ENCODE measurements around the gene KIFC1. TPM values are rescaled to one million over a fixed set of nuclear protein-coding genes. Genes with fewer than 3 reads are reported as not detected.

KIFC1 gene
- total and polyA plus RNA-seq, 9 of the 15 experiments (the other 6 are each of a cell fraction or from before 2014, with no cell fraction given): 1.3 to 95.2 (median 76.9) TPM

DNA sequence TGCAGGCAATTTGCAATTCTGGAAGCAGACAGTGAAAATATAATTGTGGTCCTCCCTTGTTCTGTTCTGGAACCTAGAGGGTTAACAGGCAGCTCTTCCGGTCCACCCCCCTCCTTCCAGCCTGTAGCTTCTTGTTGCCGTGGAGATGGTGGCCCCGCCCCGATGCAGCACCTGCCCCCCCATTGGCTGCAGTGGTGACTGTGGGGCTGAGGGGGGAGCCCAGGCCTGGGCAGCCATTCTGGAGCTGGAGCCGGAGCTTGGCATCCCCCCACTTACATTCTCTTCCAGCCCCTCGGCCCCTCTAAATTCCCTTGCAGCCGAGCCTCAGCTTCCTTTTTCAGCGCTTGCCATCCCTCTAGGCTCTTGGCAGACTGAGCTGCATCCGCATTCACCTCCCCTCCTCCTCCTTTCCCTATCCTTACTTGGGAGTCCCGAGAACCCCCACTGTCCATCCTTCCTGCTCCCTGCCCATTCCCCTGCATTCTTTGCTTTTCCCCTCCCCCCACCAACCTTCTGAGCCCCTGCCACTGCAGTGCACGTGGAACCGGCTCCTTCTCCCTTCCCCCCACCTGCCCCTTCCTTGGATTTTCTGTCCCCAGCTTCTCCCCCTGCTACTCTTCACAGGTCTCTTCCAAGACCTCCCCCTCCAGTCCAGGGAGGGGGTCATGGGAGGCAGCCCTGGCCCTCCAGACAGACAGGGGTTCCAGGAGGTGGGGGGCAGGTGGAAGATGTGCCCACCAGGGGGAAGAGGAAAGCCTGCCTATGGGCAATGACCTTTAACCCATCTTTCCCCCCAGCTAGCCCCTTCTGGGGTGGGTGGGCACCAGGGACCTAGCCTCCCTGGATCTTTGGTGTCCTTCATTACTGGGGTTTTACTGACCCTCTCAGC is 39.6 kb downstream of the KIFC1 start (continued):
- no peak; a peak in 1 of 4 replicates for TF ChIP-seq RCOR1 (IDR thresholded peaks at IDR 0.05; ENCODE audit: borderline replicate concordance in 1 of 2, low read depth in 2 of 2, low read length in 2 of 2)
- no peak for TF ChIP-seq SPI1 (IDR thresholded peaks at IDR 0.05; ENCODE audit: borderline replicate concordance, low read depth, low read length)
- TF ChIP-seq ZBTB1 (CRISPR knock-in tag; IDR thresholded peaks at IDR 0.05; ENCODE audit: borderline replicate concordance, low read depth): no peak
- no peak for TF ChIP-seq ZFX (CRISPR knock-in tag; IDR thresholded peaks at IDR 0.05)
- no peak for TF ChIP-seq ZNF133 (CRISPR knock-in tag; IDR thresholded peaks at IDR 0.05)
- no peak for TF ChIP-seq NFIC (IDR thresholded peaks at IDR 0.05)
- TF ChIP-seq KDM2B (CRISPR knock-in tag; IDR thresholded peaks at IDR 0.05): no peak
- TF ChIP-seq ARID1B (IDR thresholded peaks at IDR 0.05): no peak
- TF ChIP-seq, protein P1, sequence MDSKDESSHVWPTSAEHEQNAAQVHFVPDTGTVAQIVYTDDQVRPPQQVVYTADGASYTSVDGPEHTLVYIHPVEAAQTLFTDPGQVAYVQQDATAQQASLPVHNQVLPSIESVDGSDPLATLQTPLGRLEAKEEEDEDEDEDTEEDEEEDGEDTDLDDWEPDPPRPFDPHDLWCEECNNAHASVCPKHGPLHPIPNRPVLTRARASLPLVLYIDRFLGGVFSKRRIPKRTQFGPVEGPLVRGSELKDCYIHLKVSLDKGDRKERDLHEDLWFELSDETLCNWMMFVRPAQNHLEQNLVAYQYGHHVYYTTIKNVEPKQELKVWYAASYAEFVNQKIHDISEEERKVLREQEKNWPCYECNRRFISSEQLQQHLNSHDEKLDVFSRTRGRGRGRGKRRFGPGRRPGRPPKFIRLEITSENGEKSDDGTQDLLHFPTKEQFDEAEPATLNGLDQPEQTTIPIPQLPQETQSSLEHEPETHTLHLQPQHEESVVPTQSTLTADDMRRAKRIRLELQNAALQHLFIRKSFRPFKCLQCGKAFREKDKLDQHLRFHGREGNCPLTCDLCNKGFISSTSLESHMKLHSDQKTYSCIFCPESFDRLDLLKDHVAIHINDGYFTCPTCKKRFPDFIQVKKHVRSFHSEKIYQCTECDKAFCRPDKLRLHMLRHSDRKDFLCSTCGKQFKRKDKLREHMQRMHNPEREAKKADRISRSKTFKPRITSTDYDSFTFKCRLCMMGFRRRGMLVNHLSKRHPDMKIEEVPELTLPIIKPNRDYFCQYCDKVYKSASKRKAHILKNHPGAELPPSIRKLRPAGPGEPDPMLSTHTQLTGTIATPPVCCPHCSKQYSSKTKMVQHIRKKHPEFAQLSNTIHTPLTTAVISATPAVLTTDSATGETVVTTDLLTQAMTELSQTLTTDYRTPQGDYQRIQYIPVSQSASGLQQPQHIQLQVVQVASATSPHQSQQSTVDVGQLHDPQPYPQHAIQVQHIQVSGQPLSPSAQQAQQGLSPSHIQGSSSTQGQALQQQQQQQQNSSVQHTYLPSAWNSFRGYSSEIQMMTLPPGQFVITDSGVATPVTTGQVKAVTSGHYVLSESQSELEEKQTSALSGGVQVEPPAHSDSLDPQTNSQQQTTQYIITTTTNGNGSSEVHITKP (IDR thresholded peaks at IDR 0.05; ENCODE audit: partially characterized antibody): peak; percentile 52
- TF ChIP-seq BMI1 (IDR thresholded peaks at IDR 0.05; ENCODE audit: low read length): peak; percentile 69
- no peak; the same call in 1 of the 2 replicates for TF ChIP-seq XRCC5 (IDR thresholded peaks at IDR 0.05; ENCODE audit: low read depth, low read length)
- TF ChIP-seq, protein P2, sequence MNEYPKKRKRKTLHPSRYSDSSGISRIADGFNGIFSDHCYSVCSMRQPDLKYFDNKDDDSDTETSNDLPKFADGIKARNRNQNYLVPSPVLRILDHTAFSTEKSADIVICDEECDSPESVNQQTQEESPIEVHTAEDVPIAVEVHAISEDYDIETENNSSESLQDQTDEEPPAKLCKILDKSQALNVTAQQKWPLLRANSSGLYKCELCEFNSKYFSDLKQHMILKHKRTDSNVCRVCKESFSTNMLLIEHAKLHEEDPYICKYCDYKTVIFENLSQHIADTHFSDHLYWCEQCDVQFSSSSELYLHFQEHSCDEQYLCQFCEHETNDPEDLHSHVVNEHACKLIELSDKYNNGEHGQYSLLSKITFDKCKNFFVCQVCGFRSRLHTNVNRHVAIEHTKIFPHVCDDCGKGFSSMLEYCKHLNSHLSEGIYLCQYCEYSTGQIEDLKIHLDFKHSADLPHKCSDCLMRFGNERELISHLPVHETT (CRISPR knock-in tag; conservative IDR thresholded peaks at IDR 0.05 in 1 of 2, IDR thresholded peaks at IDR 0.05 in 1 of 2): no peak
- TF ChIP-seq, protein P3, sequence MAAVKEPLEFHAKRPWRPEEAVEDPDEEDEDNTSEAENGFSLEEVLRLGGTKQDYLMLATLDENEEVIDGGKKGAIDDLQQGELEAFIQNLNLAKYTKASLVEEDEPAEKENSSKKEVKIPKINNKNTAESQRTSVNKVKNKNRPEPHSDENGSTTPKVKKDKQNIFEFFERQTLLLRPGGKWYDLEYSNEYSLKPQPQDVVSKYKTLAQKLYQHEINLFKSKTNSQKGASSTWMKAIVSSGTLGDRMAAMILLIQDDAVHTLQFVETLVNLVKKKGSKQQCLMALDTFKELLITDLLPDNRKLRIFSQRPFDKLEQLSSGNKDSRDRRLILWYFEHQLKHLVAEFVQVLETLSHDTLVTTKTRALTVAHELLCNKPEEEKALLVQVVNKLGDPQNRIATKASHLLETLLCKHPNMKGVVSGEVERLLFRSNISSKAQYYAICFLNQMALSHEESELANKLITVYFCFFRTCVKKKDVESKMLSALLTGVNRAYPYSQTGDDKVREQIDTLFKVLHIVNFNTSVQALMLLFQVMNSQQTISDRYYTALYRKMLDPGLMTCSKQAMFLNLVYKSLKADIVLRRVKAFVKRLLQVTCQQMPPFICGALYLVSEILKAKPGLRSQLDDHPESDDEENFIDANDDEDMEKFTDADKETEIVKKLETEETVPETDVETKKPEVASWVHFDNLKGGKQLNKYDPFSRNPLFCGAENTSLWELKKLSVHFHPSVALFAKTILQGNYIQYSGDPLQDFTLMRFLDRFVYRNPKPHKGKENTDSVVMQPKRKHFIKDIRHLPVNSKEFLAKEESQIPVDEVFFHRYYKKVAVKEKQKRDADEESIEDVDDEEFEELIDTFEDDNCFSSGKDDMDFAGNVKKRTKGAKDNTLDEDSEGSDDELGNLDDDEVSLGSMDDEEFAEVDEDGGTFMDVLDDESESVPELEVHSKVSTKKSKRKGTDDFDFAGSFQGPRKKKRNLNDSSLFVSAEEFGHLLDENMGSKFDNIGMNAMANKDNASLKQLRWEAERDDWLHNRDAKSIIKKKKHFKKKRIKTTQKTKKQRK (IDR thresholded peaks at IDR 0.05; ENCODE audit: borderline replicate concordance, low read depth, low read length): no peak
- peak in 1 of 2 experiments; percentile 65; a peak in 2 of 4 replicates for TF ChIP-seq SIN3A (IDR thresholded peaks at IDR 0.05; ENCODE audit: borderline replicate concordance in 2 of 2, control insufficient read depth in 1 of 2, low read depth in 2 of 2, low read length in 2 of 2)
- no peak for TF ChIP-seq IFI16 (CRISPR knock-in tag; IDR thresholded peaks at IDR 0.05)
- TF ChIP-seq TARDBP (IDR thresholded peaks at IDR 0.05): no peak
- TF ChIP-seq ETV1 (tag; conservative IDR thresholded peaks at IDR 0.05; ENCODE audit: low read depth): peak; percentile 96
